Measurements from ENCODE around the gene FAM20C. TPM values are rescaled to one million over a fixed set of nuclear protein-coding genes. Genes with fewer than 3 reads are reported as not detected.

The FAM20C gene
- total RNA-seq, 1 experiment from 2014 or later: 62.6 TPM

DNA sequence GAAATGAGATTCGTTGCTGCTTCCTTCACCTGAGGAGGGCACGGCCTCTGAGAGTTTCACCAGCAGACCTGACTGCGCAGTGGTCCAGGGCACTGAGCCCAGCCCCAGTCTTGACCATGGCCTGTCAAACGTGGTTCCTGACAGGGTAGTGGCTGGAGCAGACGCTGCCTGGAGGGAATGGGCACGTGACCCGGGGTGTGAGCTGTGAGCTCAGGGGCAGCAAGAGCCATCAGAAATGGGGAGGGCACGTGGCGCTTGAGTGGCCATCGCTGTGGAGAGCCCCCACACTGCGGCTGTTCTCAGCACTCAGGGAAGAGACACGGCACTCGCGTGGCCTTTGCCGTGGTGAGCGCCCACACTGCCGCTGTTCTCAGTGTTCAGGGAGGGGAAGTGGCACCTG lies 12.0 kb downstream of the FAM20C start:
- no peak overlapping the region for H2BK12ac ChIP-seq (ENCODE audit: insufficient read length, low read depth, low read length)
- no peak overlapping the region for H4K5ac ChIP-seq (ENCODE audit: insufficient read length, low read depth, low read length)
- Mint-ChIP-seq H3K27ac (no peak overlapping the region; a peak in 1 of 7 replicates), H3K9me3 (peaks cover 3 to 11% of the 10 kb centered on the region in 2 experiments; a peak in 4 of 5 replicates), H3K4me1 (peaks cover 15% of the 10 kb centered on the region in 2 experiments; a peak in 3 of 4 replicates), H3K4me3 (no peak overlapping the region), H3K36me3 (ENCODE audit: insufficient read depth in 1 of 3, low read depth in 3 of 3) (peaks cover 48 to 86% (median 68%) of the 10 kb centered on the region in 3 experiments), H3K27me3 (ENCODE audit: low read depth) (peaks cover 1% of the 10 kb centered on the region; the same call in 1 of the 2 replicates)
- no peak overlapping the region for H2BK20ac ChIP-seq (ENCODE audit: low read depth, low read length, poor library complexity, severe bottlenecking)
- H4K8ac ChIP-seq (replicated peaks; ENCODE audit: insufficient read length, low read depth, low read length): no peak overlapping the region
- H3K79me2 ChIP-seq (ENCODE audit: insufficient read depth, low read length): no peaks in the 10 kb centered on the region
- H2BK15ac ChIP-seq (ENCODE audit: low read depth, low read length): no peak overlapping the region
- H3K27ac ChIP-seq (ENCODE audit: insufficient read length, low read depth, low read length): no peak overlapping the region
- no peak for DNase-seq
- TF ChIP-seq, protein P1, sequence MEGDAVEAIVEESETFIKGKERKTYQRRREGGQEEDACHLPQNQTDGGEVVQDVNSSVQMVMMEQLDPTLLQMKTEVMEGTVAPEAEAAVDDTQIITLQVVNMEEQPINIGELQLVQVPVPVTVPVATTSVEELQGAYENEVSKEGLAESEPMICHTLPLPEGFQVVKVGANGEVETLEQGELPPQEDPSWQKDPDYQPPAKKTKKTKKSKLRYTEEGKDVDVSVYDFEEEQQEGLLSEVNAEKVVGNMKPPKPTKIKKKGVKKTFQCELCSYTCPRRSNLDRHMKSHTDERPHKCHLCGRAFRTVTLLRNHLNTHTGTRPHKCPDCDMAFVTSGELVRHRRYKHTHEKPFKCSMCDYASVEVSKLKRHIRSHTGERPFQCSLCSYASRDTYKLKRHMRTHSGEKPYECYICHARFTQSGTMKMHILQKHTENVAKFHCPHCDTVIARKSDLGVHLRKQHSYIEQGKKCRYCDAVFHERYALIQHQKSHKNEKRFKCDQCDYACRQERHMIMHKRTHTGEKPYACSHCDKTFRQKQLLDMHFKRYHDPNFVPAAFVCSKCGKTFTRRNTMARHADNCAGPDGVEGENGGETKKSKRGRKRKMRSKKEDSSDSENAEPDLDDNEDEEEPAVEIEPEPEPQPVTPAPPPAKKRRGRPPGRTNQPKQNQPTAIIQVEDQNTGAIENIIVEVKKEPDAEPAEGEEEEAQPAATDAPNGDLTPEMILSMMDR (conservative IDR thresholded peaks at IDR 0.05): no peak
- no peak overlapping the region for H3K23ac ChIP-seq (ENCODE audit: insufficient read length, low read depth, low read length)
- H3K9me3 ChIP-seq (ENCODE audit: control insufficient read depth, low read depth, low read length): no peaks in the 10 kb centered on the region
- H3K18ac ChIP-seq (ENCODE audit: insufficient read length, low read depth, low read length): no peak overlapping the region
- H3K4me1 ChIP-seq (ENCODE audit: insufficient read depth, low read length): no peaks in the 10 kb centered on the region
- no peak overlapping the region for H2AFZ ChIP-seq (ENCODE audit: low read length)
- no peak overlapping the region for H3K4me2 ChIP-seq (ENCODE audit: insufficient read depth, insufficient read length, low read length)
- H3K27me3 ChIP-seq (ENCODE audit: insufficient read depth, low read length): no peaks in the 10 kb centered on the region
- H3T11ph ChIP-seq (ENCODE audit: low read length): no peak overlapping the region
- H2BK5ac ChIP-seq (ENCODE audit: insufficient read length, low read length): no peak overlapping the region
- H3K4ac ChIP-seq (ENCODE audit: low read depth, low read length): no peak overlapping the region
- H4K20me1 ChIP-seq (ENCODE audit: control insufficient read depth, insufficient read depth, insufficient read length): peaks cover 2% of the 10 kb centered on the region
- H3K14ac ChIP-seq (ENCODE audit: insufficient read depth, low read length): no peak overlapping the region; the same call in 1 of the 2 replicates
- H4K91ac ChIP-seq (ENCODE audit: insufficient read length, low read depth, low read length): no peak overlapping the region
- no peaks in the 10 kb centered on the region for H3K79me1 ChIP-seq (ENCODE audit: insufficient read depth, low read depth, low read length, poor library complexity, severe bottlenecking)
- H2BK120ac ChIP-seq (ENCODE audit: low read depth, low read length, poor library complexity, severe bottlenecking): no peak overlapping the region
- WGBS (ENCODE audit: extremely low coverage, insufficient read length, low lambda C conversion rate): no CpG with 5 or more reads among the region's 17 CpGs
- no peak overlapping the region for H2AK5ac ChIP-seq (ENCODE audit: insufficient read length, low read length)
- H3K23me2 ChIP-seq (ENCODE audit: insufficient read length, low read depth, low read length, poor library complexity, severe bottlenecking): no peaks in the 10 kb centered on the region
- no peak overlapping the region for H3K9ac ChIP-seq (ENCODE audit: extremely low read depth, insufficient read length, low read length)
- no peak overlapping the region for H3K56ac ChIP-seq (ENCODE audit: insufficient read length, low read depth, low read length)
